AML-193 (cell line): Measurements from ENCODE around the gene FSIP2.
"Not testable (repeated sequence)": the region's sequence is repeated elsewhere in the genome, so short reads cannot be mapped to it uniquely, and the experiment has no call there.

Source experiments
- DNase-seq, 2 experiments: peaks; one replicate each; lab custom pipeline; 2025; lab: John Stamatoyannopoulos, UW

FSIP2 gene

GRCh38 chr2:185807351-185807750, 68.7 kb downstream of the FSIP2 start:
- no peak for DNase-seq

- no peak for DNase-seq
These were observed 73.0 kb downstream of the FSIP2 start for GRCh38 chr2:185811580-185811979.

GRCh38 chr2:185813707-185814106, 75.1 kb downstream of the FSIP2 start:
- DNase-seq: no peak

GRCh38 chr2:185817991-185818390, 79.4 kb downstream of the FSIP2 start:
- no peak for DNase-seq

DNA sequence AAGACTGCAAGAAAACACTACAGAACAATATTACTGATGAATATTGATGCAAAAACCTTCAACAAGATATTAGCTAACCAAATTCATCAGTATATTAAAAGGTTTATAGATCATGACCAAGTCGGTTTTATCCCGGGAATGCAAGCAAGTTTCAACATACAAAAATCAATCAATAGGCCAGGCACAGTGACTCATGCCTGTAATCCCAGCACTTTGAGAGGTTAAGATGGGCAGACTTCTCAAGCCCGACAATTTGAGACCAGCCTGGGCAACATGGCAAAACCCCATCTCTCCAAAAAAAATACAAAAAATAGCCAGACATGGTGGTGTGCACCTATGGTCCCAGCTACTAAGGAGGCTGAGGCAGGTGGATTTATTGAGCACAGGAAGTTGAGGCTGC, 82.9 kb downstream of the FSIP2 start:
- DNase-seq: no peak

DNA sequence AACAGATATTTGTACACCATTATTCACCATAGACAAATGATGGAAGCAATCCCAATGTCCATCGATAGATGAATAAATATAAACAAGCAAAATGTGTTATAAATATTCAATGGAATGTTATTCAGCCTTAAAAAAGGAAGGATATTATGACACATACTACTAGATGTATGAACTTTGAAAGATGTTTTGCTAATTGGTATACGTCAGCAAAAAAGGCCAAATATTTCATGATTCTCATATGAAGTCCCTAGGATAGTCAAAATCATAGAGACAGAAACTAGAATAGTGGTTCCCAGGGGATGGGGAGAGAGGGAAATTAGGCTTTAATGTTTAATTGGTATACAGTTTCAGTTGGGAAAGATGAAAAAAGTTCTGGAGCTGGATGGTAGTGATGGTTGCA, 85.2 kb downstream of the FSIP2 start:
- no peak for DNase-seq

DNA sequence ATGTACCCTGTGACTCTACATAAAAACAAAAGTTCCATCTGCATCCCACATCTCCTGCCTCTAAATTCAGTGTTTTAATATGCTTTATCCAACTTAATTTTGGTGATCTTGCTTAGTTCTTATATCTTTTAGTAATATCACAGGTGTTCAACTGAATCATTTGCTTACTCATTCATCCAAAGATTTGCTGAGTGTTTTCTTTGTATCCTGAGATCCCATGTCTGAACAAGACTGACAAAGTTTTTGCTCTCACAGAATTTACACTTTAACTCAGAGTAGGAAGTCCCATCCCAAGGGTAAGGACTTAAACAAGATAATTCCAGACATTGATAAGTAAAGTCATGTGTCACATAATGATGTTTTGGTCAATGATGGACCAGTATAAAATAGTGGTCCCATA, 87.0 kb downstream of the FSIP2 start:
- no peak for DNase-seq

DNA sequence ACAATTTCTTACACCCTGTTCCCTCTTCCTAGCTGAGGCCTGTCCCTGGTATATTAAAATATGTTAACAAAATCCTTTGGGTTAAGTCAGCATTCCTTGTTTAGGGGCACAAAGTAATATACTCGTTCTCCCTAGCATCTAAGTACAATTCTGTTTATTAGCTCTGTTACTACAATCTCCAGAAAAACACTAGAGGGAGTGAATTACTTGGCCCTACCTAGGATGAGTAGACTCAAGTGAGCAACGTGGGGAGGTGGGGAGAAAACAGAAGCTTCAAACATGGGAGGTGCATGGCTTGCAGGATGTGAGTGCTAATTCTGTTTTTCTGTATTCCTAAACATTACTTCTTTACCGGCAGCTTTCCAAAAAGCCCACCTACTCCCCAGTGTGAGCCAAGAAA, 89.7 kb downstream of the FSIP2 start:
- DNase-seq: no peak

GRCh38 chr2:185833864-185834263, 95.3 kb downstream of the FSIP2 start:
- no peak for DNase-seq

DNA sequence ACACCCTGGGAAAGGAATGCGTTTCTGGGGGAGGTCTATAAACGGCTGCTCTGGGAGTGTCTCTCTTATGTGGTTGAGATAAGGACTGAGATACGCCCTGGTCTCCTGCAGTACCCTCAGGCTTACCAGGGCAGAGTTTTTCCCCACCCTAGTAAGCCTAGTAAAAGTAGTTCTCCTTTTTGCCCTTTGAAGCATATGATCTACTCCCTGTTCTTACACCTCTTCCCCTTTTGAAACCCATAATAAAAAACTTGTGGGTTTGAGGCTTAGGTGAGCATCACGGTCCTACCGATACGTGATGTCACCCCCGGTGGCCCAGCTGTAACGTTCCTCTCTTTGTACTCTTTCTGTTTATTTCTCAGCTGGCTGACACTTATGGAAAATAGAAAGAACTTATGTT, 97.4 kb downstream of the FSIP2 start:
- no peak for DNase-seq

DNA sequence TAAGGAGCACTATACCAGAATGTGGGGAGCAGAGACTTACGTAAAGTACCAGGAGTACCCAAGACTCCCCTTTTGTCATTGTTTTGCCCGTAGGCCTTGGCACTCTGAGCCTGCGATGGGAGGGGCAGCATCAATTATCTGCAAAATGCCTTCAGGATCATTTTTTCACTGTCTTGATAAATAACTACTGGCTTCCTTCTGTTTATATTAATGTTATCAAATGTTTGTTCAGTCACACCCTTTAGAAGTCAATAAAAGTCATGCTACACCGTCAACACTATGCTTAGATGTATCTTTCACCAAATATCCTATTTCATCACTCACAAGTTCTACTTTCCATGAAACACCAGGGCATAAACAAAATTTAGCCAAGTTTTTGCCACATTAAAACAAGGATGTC, 116.3 kb downstream of the FSIP2 start:
- no peak for DNase-seq

DNA sequence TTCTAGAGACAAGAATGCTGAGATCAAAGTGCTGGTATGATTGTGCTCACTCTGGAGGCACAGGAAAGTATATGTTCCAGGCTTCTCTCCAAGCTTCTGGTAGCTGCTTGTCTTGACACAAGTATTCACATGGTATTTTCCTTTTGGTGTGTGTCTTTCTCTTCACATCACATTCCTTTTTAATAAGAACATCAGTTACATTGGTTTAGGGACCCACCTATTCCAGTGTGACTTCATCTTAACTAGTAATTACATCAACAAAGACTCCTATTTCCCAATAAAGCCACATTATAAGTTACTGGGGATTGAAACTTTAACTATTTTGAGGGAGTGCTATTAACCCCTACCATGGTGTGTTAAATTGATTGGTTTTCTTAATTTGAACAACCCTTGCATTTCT, 119.1 kb downstream of the FSIP2 start:
- DNase-seq: no peak

DNA sequence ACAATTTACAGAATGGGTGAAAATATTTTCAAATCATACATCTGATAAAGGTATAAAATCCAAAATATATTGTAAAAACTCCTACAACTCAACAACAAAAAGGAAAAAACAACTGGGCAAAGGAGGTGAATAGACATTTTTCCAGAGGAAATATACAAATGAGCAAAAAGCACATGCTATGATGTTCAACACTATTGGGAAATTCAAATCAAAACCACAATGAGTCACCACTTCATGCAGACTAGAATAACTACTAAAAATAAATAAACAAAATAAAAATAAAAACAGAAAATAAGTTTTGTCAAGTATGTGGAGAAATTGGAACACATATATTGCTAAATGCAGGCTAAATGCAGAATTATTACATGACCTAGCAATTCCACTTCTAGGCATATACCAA, 120.9 kb downstream of the FSIP2 start:
- DNase-seq: no peak

DNA sequence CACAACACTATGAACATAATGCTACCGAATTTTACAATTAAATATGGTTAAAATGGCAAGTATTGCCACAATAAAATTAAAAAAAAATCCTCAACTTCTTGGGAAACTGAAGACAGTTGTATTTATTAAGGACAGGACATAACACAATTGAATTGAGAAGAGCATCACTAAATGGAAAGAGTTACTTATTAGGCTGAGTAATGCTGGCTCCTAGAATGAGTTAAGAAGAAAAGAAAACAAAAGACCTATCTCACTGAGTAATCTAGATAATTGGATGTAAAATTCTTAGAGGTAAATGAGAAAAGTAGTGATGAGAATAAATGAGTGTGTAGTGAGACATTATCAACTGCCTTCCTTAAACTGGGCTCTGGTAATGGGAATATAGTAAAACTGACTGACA, 121.7 kb downstream of the FSIP2 start:
- no peak for DNase-seq

DNA sequence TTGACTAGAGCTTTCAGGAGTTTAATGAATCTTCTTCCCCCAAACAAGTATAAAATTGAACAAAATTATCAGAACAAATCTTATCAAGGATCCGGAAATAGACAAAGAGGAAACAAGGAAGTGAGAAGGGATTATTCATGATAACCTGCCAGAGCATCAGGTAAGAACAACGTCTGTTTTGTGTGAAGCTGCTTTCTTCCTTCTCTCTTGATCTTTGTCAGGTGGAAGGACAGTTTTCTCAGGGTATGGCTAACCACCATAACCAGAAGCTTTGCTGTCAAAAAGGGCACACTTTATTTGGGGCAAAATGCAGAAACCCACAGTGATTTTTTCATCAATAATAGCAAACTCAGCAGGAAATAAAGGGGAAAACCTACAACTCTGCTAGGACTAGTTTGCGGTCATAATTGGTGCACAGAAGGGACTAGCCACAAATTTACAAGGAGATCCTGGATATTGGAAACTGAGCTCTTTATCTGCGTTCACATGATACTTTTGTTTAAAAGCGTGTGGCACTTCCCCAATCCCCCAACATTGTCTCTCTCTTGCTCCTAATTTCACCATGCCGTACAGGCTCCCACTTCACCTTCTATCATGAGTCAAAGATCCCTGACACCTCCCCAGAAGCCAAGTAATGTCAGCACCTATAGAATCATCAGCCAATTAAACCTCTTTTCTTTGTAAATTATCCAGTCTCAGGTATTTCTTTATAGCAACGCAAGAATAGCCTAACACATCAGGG, 124.2 kb downstream of the FSIP2 start:
- no peak for DNase-seq

- not testable (repeated sequence) for DNase-seq
These were observed 126.1 kb downstream of the FSIP2 start for GRCh38 chr2:185864468-185865260.

- no peak for DNase-seq
These were observed 136.7 kb downstream of the FSIP2 start for GRCh38 chr2:185875136-185875931.

DNA sequence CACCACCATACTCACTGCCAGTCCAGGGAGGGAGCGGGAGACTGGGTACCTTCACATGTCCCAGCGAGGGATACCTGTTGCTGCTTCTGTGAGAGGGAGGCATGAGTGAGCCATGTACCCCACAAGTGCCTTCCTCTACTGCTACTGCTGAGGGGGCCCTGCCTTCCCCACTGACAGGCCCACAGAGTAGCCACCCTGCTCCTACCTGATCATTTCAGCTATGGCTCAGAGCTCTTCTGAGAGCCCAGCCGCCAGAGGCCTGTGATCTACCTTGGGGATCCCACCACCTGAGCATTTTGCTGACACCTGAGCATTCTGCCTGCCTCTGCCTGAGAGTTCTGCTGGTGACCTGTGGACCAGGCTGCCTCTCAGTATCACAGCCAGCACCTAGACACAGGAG, 137.6 kb downstream of the FSIP2 start:
- no peak for DNase-seq

- DNase-seq: no peak
These were observed 141.8 kb downstream of the FSIP2 start for GRCh38 chr2:185880396-185880795.
